A549 (cell line): ENCODE data around the gene NELFE.

Source experiments
- CEBPB ChIP-seq, 2 experiments: fragments of >200 bp in 1 of 2; sonication (Bioruptor Twin) in 1 of 2; formaldehyde crosslinking in 1 of 2; IDR thresholded peaks; 2 replicates each; pipeline ENCODE4 v1.6.1; 2012 to 2016
- MYC ChIP-seq: IDR thresholded peaks from 2 replicates; pipeline ENCODE4 v1.6.1; 2012; ENCODE audit warnings: mild to moderate bottlenecking, inconsistent platforms, low read length, improper control_type of control experiment, borderline replicate concordance
- PHF8 ChIP-seq: fragments of 200-600 bp; sonication (generic); IDR thresholded peaks from 2 replicates; pipeline ENCODE4 v1.6.1; 2016; ENCODE audit warnings: low read depth, mild to moderate bottlenecking, antibody characterized with exemption, moderate library complexity, borderline replicate concordance
- POLR2A ChIP-seq: IDR thresholded peaks from 2 replicates; pipeline ENCODE4 v1.6.1; 2012; ENCODE audit warnings: mild to moderate bottlenecking, low read length
- RAD21 ChIP-seq, 2 experiments: fragments of >200 bp in 1 of 2; sonication (Bioruptor Twin) in 1 of 2; formaldehyde crosslinking in 1 of 2; IDR thresholded peaks in 1 of 2; conservative IDR thresholded peaks in 1 of 2; 2 replicates in 1 of 2; 3 replicates in 1 of 2; pipeline ENCODE4 v1.6.1; 2012 to 2018; ENCODE audit warnings: inconsistent platforms in 1 of 2
- RFX5 ChIP-seq: fragments of 450-650 bp; IDR thresholded peaks from 2 replicates; pipeline ENCODE4 v1.7.1; 2014; ENCODE audit warnings: antibody characterized with exemption, mild to moderate bottlenecking, moderate library complexity
- TF ChIP-seq, protein P1 (sequence below): fragments of >200 bp; sonication (Bioruptor Twin); formaldehyde crosslinking; IDR thresholded peaks from 3 replicates; pipeline ENCODE4 v1.5.1; 2016

- TF ChIP-seq CEBPB (IDR thresholded peaks at IDR 0.05): no peak
- TF ChIP-seq, protein P1, sequence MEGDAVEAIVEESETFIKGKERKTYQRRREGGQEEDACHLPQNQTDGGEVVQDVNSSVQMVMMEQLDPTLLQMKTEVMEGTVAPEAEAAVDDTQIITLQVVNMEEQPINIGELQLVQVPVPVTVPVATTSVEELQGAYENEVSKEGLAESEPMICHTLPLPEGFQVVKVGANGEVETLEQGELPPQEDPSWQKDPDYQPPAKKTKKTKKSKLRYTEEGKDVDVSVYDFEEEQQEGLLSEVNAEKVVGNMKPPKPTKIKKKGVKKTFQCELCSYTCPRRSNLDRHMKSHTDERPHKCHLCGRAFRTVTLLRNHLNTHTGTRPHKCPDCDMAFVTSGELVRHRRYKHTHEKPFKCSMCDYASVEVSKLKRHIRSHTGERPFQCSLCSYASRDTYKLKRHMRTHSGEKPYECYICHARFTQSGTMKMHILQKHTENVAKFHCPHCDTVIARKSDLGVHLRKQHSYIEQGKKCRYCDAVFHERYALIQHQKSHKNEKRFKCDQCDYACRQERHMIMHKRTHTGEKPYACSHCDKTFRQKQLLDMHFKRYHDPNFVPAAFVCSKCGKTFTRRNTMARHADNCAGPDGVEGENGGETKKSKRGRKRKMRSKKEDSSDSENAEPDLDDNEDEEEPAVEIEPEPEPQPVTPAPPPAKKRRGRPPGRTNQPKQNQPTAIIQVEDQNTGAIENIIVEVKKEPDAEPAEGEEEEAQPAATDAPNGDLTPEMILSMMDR: no peak
- no peak for TF ChIP-seq PHF8
- TF ChIP-seq MYC: no peak
- no peak for TF ChIP-seq RAD21 (conservative IDR thresholded peaks at IDR 0.05 in 1 of 2, IDR thresholded peaks at IDR 0.05 in 1 of 2)
- no peak for TF ChIP-seq RFX5
- no peak for TF ChIP-seq POLR2A
Observed at GRCh38 chr6:31918069-31918720, 40.6 kb downstream of the NELFE start.
